ENCODE results near the gene CABYR.
A peak's percentile ranks its signal among the peaks of the same experiment; 100 is the strongest.
"Not testable (repeated sequence)": the region's sequence is repeated elsewhere in the genome, so short reads cannot be mapped to it uniquely, and the experiment has no call there.

The CABYR gene

DNA sequence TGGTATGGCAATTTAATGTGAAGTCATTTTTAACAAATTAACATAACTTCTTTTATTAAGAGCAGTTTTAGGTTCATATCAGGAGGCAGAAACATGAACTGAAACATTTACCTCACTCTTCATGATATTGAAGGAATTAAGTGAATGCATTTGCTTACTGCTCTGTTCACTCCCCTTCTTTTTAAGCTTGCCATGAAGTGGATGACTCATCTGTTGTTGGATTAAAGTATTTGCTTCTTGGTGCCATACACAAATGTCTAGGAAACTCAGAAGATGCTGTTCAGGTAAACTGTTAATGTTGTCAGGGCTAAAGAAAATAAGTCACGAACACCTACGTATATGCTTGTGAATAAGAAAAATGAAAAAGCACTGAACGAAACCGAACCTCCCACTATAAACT lies 10.2 kb upstream of the CABYR start:
- no peak for DNase-seq (ENCODE audit: low spot score)

DNA sequence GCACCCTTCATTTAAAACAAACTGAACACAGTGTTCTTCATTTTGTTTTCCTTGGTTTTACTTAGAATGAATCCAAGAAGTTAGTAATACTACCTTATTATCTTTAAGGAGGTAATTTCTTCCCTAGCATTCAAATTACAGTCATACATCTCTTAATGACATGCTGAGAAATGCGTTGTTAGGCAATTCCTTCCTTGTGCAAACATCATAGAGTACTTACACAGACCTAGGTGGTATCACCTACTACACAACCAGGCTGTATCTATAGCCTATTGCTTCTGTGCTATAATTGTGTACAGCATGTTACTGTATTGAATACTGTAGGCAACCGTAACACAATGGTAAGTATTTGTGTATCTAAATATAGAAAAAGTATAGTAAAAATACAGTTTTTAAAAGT lies 8.4 kb upstream of the CABYR start:
- no peak for DNase-seq (ENCODE audit: low spot score)

DNA sequence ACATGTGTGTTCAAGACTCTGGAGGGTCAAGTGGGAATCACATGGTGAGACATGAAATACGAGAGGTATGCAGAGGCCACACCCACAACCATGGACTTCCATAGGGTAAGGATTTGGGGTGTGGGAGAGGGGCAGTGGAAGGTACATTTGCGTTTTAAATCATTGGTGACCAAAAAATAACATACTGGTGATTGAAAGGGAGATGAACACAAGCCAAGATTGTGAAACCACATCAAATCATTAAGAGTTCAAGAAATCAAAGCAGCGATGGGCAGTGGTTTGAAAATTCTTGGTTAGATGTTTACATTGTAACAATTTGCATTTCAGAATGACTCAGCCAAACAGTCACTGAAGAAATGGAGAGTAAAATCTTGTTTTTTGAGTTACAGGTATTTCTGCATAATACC lies 1.9 kb upstream of the CABYR start:
- DNase-seq (ENCODE audit: low spot score): no peak

DNA sequence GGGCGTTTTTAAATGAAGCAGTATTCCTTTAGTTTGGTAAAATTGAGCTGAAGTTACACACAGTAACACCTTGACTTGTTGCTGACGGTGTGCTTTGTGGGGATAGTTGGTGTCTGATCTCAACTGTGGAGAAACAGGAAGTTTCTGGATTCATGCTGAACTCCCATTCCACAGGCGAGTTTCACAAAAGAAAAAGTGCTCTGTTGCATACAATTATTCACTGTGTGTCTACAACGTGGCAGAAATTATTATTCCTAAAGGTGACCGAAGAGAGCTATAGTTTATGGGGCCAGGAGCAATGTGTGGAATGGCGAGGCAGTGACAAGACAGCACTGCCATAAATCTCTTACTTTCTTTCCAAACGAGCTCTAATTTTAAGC lies 463 bp upstream of the CABYR start:
- DNase-seq (ENCODE audit: low spot score): no peak

DNA sequence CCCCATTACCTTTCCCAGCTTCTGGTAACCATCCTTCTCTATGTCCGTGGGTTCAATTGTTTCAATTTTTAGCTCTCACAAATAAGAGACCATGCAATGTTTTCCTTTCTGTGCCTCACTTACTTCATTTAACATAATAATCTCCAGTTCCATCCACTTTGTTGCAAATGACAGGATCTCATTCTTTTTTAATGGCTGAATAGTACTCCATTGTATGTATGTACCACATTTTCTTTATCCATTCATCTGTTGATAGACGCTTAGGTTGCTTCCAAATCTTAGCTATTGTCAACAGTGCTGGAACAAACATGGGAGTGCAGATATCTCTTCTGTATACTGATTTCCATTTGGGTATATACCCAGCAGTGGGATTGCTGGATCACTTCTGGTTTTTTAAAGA lies 1.8 kb downstream of the CABYR start:
- no peak for DNase-seq (ENCODE audit: low spot score)

DNA sequence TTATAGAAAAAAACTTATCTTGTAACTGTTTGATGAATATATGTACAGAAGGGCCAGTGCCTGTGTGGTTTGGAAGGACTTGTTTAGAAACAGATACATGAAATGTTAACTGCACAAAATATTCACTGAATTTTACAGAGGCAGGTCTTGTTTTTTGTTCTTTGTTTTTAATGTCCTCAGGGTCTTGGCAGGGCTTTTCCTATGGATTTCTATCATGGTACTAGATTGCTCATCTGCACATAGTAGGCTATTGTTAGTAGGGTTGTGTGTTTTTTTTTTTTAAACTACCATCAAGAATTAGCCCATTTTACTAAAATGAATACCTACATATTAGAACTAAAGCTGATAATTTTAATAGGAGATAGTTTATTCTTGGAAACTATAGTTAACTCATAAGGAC lies 3.5 kb downstream of the CABYR start:
- DNase-seq (ENCODE audit: low spot score): no peak

DNA sequence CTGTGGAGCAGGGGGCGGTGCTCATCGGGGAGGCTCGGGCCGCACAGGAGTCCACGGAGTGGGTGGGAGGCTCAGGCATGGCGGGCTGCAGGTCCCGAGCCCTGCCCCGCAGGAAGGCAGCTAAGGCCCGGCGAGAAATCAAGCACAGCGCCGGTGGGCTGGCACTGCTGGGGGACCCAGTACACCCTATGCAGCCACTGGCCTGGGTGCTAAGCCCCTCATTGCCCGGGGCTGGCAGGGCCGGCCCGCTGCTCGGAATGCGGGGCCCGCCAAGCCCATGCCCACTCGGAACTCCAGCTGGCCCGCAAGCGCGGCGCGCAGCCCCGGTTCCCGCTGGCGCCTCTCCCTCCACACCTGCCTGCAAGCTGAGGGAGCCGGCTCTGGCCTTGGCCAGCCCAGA lies 10.7 kb downstream of the CABYR start:
- not testable (repeated sequence) for DNase-seq (ENCODE audit: low spot score)

DNA sequence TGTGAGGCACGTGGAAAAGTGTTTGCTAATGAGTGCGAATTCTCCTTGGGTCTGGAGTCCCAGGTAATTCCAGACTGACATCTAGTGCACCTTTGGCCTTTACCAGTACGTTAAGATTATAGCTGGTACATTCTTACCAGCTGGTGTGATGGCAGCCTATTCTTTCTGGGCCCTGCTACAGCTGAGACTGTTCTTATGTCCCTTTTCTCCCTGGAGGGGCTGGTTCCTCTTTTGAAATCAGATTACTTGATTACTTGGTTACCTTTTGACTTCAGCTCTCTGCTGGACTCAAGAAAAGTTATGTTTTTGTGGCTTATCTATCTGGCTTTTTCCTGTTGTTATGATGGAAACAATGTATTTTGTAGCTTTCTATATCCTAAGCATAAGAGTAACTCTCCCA lies 14.5 kb downstream of the CABYR start:
- DNase-seq (ENCODE audit: low spot score): no peak

DNA sequence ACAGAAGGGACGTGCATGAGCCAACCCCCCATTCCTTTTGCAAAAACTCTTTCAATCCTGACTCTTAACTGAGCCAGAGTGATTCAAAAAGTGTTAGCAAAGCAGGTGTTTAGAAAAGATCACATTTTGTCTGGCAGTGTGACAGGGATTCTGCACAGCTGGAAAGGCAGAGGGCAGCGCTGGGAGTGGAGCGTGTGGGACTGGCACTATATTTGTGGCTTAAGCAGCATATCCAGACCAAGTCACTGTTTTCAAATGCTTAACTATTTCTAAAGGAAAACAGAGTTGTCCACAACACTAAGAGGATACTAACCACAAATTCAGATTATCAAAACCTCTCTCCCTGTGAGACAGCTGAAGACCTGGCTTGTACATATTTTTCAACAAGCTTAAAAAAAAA lies 19.0 kb downstream of the CABYR start:
- peak; percentile 39 for DNase-seq (ENCODE audit: low spot score)

DNA sequence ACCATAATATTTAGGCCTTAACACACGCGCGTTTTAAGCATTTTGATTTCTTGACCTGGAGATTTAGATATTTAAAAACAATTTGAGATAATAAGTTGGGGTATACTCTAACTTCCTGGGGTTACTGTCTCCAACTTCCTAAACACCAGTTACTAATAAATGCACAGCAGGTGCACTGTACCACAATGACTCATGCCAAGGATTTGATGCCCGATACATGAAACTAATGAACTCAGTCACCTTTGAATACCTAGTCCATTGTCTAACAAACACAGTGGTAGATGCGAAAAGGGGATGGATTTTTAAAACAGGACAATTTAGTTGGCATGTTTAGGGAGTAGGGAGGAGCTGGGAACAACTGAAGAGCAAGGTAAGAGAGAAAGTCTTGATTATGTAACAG lies 21.2 kb downstream of the CABYR start:
- no peak for DNase-seq (ENCODE audit: low spot score)

DNA sequence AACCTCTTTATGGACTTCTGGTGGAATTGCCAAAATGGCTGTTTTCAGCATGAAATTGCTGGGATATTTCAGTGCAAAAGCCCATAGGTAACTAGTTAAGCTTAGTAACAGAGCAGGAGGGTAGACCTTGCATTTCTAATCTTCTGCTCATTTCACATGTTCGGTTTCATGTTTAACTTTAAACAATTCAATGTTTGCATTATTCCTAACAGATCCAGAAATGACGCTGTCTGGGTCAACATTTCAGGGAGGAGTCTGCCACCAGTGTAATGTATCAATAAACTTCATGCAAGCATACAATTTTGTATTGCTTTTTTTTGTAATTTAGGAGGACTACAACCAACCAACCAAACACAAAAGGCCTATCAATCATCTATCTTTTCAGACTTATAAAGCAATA lies 22.4 kb downstream of the CABYR start:
- DNase-seq (ENCODE audit: low spot score): no peak

DNA sequence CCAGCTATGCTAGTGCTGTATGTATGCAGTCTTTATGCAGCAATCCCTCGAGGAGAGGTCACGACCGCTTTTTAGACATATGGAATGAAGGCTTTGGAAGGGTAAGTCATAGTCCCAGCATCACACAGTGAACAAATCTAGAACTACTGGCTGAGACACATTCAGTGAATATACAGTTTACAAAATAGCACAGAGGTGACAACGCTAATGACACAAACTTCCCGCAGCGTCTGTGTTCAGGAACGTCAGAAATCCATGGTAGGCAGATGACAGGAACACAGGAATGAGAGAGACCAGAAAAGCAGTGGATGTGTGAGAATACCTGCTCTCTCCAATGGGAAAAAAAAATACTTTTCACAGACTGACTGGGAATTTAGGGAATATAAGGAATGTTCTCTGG lies 29.6 kb downstream of the CABYR start:
- no peak for DNase-seq (ENCODE audit: low spot score)

DNA sequence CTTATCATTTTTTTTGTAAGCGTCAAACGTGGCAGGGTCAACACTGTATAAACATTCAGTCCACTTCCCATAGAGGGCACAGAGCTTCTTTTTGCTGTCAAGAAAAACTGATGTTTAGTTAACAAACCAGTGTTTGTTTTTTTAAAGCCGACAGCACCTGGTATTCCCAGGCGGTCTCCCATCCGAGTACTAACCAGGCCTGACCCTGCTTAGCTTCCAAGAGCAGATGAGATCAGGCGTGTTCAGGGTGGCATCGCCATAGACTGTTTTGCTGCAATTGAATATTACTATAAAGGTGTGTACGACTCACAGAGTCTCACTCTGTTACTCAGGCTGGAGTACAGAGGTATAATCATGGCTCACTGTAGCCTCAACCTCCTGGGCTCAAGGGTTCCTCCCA lies 31.5 kb downstream of the CABYR start:
- no peak for DNase-seq (ENCODE audit: low spot score)

DNA sequence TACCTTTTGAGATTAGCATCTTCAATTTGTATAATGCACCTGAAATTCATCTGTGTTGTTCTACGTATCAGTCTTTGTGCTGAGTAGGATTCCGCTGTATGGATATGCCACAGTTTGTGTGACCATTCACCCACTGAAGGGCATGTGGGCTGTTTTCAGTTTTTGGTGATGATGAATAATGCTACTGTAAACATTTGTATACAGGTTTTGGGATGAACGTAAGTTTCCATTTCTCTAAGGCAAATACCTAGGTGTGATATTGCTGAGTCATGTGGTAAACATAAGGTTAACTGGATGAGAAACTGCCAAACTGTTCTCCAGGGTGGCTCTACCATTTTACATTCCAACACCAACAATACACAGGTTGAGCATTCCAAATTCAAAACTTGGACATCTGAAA lies 35.1 kb downstream of the CABYR start:
- no peak for DNase-seq (ENCODE audit: low spot score)

DNA sequence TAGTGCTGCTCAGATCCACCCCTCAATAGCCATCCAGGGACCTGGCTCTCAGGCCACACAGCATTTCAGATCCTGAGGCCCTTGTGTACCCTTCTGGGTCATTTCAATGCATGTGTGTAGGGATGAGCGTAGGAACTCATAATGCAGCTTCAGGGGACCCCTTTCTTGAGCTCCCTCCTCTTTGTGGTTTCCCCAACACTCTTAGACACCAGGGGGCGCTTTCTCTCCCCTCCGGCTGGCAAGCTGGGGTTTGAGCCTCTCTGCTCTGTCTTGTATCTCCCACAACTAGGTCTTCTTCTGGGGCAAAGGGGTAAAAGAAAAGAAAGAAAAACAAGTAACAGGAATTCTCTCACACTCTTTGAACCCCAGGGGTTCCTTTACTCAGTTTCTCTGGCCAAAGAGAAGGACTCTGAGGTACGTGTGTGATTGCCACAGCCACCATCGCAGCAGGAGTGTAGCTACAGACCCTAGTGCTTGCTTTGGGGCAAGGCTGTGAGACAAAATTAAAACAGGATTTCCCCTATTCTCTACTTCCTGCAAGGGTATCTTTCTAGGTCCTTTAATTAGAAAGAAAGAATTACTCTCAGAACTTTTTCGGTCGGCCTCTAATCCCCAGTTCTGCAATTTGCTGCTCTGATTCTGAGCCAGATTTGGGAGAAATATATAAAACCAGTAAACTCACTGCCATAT lies 38.0 kb downstream of the CABYR start:
- peak; percentile 89 for DNase-seq (ENCODE audit: low spot score)

DNA sequence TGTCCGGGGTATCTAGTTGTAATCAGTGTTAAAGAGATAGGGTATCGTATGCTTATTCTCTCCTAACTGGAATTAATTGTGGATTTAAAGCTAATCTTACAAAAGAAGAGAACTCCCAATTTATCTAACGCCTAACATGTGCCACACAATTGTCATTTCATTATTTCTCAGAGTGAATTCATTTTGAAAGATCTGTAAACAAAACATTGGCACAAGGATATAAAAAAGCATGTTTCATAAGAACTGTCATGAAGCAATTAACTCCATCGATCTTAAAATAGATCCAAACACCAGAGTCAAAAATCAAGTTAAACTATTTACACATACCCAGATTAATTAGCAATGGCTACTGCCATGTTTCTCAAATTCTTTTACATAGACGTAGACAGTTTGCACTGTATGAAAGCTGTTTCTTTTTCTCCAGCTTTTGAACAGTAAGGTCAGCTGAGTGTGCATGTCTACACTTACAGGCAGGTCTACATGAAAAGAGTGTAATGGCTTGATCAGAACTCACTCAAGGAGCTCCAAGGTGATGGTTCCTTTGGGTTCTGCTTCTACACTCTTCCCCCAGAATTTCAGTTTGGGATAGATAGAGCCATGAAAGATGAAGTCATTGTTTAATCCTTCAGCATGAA lies 38.8 kb downstream of the CABYR start:
- no peak for DNase-seq (ENCODE audit: low spot score)

DNA sequence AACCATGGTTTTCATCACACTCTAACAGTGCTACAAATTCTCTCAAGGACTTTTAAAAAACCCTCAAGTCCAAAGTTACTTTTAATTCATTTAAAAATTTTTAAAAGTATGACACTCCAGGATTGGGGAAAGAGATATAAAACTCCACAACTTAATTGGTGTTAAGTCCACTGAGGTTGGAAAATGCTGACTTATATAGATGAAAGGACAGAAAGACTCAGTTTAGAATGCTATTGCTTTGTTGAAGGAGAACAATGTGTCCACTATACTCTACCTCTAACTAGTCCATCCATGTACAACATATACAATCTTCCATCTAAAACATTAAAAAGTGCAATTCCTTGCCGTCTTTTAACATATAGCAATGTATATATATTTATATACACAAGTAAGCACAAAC lies 41.2 kb downstream of the CABYR start:
- DNase-seq (ENCODE audit: low spot score): peak; percentile 78

DNA sequence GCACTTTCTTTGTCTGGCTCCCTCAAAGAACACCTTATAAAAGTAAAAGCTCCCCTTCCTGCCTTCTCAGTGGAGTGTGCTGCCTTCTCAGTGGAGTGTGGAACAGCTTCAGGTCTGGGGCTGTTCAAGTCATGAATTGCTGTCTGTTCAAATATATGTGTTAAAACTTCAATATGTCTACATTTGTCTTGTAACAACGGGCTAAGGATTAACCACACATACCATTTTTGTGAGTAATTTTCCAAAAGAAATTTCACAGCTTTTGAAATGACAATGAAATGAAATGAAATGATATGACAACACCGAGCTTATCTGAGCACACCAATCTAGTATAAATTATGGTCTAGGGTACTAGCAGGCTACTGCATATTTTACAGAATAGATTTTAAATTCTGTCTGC lies 42.9 kb downstream of the CABYR start:
- no peak for DNase-seq (ENCODE audit: low spot score)

DNA sequence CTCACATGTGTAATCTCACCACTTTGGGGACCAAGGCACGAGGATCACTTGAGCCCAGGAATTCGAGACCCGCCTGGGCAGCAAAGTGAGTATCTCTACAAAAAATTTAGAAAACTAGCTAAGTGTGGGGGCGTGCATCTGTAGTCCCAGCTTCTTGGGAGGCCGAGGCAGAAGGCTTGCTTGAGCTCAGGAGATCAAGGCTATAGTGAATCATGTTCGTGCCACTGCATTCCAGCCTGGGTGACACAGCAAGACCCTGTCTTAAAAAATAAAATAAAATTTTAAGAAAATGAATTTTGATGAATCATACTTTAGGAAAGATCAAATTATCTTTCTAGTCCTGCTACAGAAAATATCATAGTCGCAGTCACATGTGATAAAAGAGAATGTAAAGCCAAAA lies 46.9 kb downstream of the CABYR start:
- no peak for DNase-seq (ENCODE audit: low spot score)

DNA sequence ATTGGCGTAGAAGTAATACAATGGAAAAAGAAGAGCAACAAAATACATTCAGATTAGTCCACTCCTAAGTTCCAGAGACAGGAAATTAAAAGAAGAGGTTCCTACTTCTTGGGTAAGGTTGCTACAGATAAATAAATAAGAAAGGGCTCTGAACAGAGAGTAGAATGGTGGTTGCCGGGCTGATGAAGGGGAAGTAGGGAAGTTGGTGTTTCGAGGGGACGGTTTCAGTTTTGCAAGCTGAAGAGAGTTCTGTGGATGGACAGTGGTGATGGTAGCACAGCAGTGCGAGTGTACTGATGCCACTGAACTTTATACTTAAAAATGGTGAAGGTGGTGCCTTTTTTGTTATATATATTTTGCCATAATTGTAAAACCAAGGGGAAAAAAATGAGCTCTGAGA lies 48.2 kb downstream of the CABYR start:
- peak; percentile 54 for DNase-seq (ENCODE audit: low spot score)

DNA sequence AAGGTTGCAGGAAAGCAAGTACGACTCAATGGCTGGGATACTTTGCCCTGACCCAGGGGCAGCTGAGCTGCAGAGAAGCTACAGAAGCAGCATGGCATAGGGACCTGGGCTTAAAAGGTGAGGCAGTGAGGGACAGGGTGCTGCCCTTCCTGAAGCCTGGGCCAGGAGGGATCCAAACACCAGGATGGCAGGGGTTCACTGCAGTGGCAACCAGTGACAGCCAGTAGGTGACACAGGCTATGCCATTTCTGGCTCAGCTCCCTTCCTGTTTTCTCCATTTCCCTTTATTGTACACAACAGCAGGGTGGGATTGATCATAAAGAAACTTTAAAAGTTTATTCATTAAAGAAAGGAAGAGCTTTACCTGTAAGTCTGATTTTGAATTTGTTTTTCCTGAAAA lies 48.8 kb downstream of the CABYR start:
- DNase-seq (ENCODE audit: low spot score): peak; percentile 62

DNA sequence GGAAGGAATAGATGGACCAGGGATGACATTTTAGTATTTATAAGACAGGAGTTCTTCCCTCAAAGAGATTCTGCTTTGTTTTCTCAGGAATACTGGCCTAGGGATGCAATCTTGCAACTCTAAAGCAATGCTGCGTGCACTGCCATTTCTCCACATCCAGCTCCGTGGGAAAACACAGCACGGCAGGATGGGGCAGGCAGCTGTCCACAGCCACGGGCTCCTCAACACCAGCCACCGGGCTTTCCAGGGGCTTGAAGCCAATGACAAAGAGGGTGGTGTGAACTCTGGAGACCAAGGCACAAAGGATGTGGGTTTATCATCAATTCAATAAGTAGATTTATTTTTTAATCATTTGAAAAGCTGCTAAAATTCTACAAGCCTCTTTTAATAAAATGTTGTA lies 49.3 kb downstream of the CABYR start:
- DNase-seq (ENCODE audit: low spot score): peak; percentile 61

DNA sequence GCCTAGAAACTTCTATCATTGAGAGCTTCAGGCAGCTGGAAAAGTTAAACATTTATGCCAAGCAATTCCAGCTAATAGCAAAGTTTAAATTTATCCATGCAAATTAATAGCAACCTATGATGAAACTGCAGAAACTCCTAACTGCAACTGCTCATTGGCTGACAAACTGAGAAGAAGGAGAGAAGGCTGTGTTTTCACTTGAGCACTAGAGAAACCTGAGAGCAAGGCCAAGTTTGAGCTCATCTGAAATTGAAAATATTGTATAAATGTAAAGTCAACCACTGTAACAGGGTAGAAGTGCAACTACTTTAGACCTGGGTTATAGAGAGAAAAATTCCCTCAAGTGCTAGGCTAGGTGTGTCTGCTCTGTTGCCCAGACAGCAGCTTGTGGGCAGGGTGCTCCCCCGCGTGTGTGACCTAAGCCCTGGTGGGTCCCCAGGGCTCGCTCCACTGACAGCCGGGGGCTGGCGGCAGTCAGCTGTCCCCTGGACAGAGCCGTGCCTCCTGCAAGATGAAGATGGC lies 50.2 kb downstream of the CABYR start:
- DNase-seq (ENCODE audit: low spot score): no peak

All from pons (tissue), 1 donor.